SK-N-SH treated with all-trans-retinoic acid at 6 μM for 48 hours (cell line): ENCODE measurements around the gene ABCA13.

Experiments used
- ATAC-seq: fragments of 200-7000 bp; cut with Tn5 transposase; 3 replicates; pipeline ENCODE4 v1.9.1; 2020; ENCODE audit warnings: mild to moderate bottlenecking, moderate library complexity
- ARNTL ChIP-seq: fragments of 450-650 bp; formaldehyde crosslinking; IDR thresholded peaks from 2 replicates; pipeline ENCODE4 v1.5.0; 2020; ENCODE audit warnings: low read depth, mild to moderate bottlenecking, moderate library complexity, borderline replicate concordance
- BACH2 ChIP-seq: fragments of 250-450 bp; sonication (Bioruptor Pico); IDR thresholded peaks from 2 replicates; pipeline ENCODE4 v1.9.0; 2021; ENCODE audit warnings: mild to moderate bottlenecking, borderline replicate concordance
- CSDC2 ChIP-seq: fragments of 250-450 bp; sonication (Bioruptor Pico); IDR thresholded peaks from 2 replicates; pipeline ENCODE4 v1.5.0; 2020; ENCODE audit warnings: mild to moderate bottlenecking, moderate library complexity
- ESRRG ChIP-seq: fragments of 250-450 bp; sonication (Bioruptor Pico); IDR thresholded peaks from 2 replicates; pipeline ENCODE4 v1.6.1; 2021; ENCODE audit warnings: mild to moderate bottlenecking
- ISL1 ChIP-seq: fragments of 250-450 bp; sonication (Bioruptor Pico); IDR thresholded peaks from 2 replicates; pipeline ENCODE4 v2.1.2; 2022; ENCODE audit warnings: mild to moderate bottlenecking, moderate library complexity
- PPARA ChIP-seq: fragments of 250-450 bp; sonication (Bioruptor Pico); IDR thresholded peaks from 2 replicates; pipeline ENCODE4 v1.5.0; 2020; ENCODE audit warnings: mild to moderate bottlenecking, borderline replicate concordance
- RARB ChIP-seq: fragments of 250-450 bp; sonication (Bioruptor Pico); IDR thresholded peaks from 2 replicates; pipeline ENCODE4 v1.8.0; 2021; ENCODE audit warnings: mild to moderate bottlenecking, moderate library complexity
- SNAI2 ChIP-seq: fragments of 250-450 bp; sonication (Bioruptor Pico); IDR thresholded peaks from 2 replicates; pipeline ENCODE4 v1.5.0; 2020; ENCODE audit warnings: mild to moderate bottlenecking, moderate library complexity
- TCF4 ChIP-seq: fragments of 250-450 bp; sonication (Bioruptor Pico); IDR thresholded peaks from 2 replicates; pipeline ENCODE4 v1.8.0; 2021; ENCODE audit warnings: mild to moderate bottlenecking, moderate library complexity, borderline replicate concordance
- TOX ChIP-seq: fragments of 250-450 bp; sonication (Bioruptor Pico); IDR thresholded peaks from 2 replicates; pipeline ENCODE4 v1.8.0; 2021; ENCODE audit warnings: mild to moderate bottlenecking, moderate library complexity, borderline replicate concordance
- ZC3H10 ChIP-seq: fragments of 250-450 bp; sonication (Bioruptor Pico); IDR thresholded peaks from 2 replicates; pipeline ENCODE4 v1.5.1; 2021; ENCODE audit warnings: mild to moderate bottlenecking, moderate library complexity
- ZFP3 ChIP-seq: fragments of 250-450 bp; sonication (Bioruptor Pico); IDR thresholded peaks from 2 replicates; pipeline ENCODE4 v1.5.0; 2020; ENCODE audit warnings: mild to moderate bottlenecking, moderate library complexity
- ZFP30 ChIP-seq: fragments of 450-650 bp; formaldehyde crosslinking; IDR thresholded peaks from 2 replicates; pipeline ENCODE4 v1.5.0; 2022; ENCODE audit warnings: mild to moderate bottlenecking, moderate library complexity
- ZNF565 ChIP-seq: fragments of 450-650 bp; formaldehyde crosslinking; conservative IDR thresholded peaks from 2 replicates; pipeline ENCODE4 v1.5.0; 2020; ENCODE audit warnings: low read depth, mild to moderate bottlenecking, moderate library complexity
- ZNF70 ChIP-seq: fragments of 450-650 bp; formaldehyde crosslinking; IDR thresholded peaks from 2 replicates; pipeline ENCODE4 v1.5.0; 2020; ENCODE audit warnings: mild to moderate bottlenecking, moderate library complexity
- ZNF8 ChIP-seq: fragments of 450-650 bp; formaldehyde crosslinking; IDR thresholded peaks from 2 replicates; pipeline ENCODE4 v1.5.0; 2020; ENCODE audit warnings: mild to moderate bottlenecking, moderate library complexity
- TF ChIP-seq, protein P1 (sequence below): fragments of 250-450 bp; sonication (Bioruptor Pico); IDR thresholded peaks from 2 replicates; pipeline ENCODE4 v1.8.0; 2021; ENCODE audit warnings: low read depth, mild to moderate bottlenecking, moderate library complexity, borderline replicate concordance
- TF ChIP-seq, protein P2 (sequence below): fragments of 250-450 bp; sonication (Bioruptor Pico); IDR thresholded peaks from 2 replicates; pipeline ENCODE4 v1.5.1; 2020; ENCODE audit warnings: low read depth, mild to moderate bottlenecking, moderate library complexity
- TF ChIP-seq, protein P3 (sequence below): fragments of 250-450 bp; sonication (Bioruptor Pico); IDR thresholded peaks from 2 replicates; pipeline ENCODE4 v1.5.1; 2021; ENCODE audit warnings: mild to moderate bottlenecking, moderate library complexity
- TF ChIP-seq, protein P4 (sequence below): fragments of 250-450 bp; sonication (Bioruptor Pico); IDR thresholded peaks from 2 replicates; pipeline ENCODE4 v1.8.0; 2020; ENCODE audit warnings: mild to moderate bottlenecking, moderate library complexity, borderline replicate concordance
- TF ChIP-seq, protein P5 (sequence below): fragments of 250-450 bp; sonication (Bioruptor Pico); IDR thresholded peaks from 2 replicates; pipeline ENCODE4 v1.5.0; 2020; ENCODE audit warnings: mild to moderate bottlenecking, moderate library complexity

Gene ABCA13

DNA sequence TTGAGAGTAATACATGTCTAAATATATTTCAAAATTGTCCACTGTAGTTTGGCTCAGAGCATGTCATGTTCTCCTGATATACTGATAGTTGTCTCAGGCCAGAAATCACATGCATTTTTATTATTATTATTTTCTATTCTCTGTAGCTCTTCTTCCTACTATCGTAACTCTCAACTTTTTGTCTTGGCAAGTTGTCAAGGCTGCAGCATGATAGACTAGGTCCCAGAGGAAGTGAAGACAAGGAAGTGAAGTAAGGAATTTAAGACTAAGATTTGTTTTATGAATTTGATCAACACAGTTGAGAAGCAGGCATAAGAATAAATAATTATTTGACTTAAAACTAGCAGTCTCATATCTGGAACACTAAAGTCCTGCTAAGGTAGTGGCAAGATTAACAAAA, 369.5 kb downstream of the ABCA13 start:
- TF ChIP-seq, protein P1, sequence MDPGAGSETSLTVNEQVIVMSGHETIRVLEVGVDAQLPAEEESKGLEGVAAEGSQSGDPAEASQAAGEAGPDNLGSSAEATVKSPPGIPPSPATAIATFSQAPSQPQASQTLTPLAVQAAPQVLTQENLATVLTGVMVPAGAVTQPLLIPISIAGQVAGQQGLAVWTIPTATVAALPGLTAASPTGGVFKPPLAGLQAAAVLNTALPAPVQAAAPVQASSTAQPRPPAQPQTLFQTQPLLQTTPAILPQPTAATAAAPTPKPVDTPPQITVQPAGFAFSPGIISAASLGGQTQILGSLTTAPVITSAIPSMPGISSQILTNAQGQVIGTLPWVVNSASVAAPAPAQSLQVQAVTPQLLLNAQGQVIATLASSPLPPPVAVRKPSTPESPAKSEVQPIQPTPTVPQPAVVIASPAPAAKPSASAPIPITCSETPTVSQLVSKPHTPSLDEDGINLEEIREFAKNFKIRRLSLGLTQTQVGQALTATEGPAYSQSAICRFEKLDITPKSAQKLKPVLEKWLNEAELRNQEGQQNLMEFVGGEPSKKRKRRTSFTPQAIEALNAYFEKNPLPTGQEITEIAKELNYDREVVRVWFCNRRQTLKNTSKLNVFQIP: no peak
- TF ChIP-seq TOX (CRISPR knock-in tag) (no peak), ZNF70 (CRISPR knock-in tag) (no peak), PPARA (CRISPR knock-in tag) (no peak), ARNTL (CRISPR knock-in tag) (no peak), ESRRG (CRISPR knock-in tag) (no peak), ZFP3 (CRISPR knock-in tag) (no peak), SNAI2 (no peak), ZNF8 (CRISPR knock-in tag) (no peak), TCF4 (CRISPR knock-in tag) (no peak), CSDC2 (no peak), BACH2 (CRISPR knock-in tag) (no peak), RARB (CRISPR knock-in tag) (no peak), ZNF565 (no peak), ZC3H10 (CRISPR knock-in tag) (no peak)
- TF ChIP-seq, protein P2, sequence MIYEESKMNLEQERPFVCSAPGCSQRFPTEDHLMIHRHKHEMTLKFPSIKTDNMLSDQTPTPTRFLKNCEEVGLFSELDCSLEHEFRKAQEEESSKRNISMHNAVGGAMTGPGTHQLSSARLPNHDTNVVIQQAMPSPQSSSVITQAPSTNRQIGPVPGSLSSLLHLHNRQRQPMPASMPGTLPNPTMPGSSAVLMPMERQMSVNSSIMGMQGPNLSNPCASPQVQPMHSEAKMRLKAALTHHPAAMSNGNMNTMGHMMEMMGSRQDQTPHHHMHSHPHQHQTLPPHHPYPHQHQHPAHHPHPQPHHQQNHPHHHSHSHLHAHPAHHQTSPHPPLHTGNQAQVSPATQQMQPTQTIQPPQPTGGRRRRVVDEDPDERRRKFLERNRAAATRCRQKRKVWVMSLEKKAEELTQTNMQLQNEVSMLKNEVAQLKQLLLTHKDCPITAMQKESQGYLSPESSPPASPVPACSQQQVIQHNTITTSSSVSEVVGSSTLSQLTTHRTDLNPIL (CRISPR knock-in tag): no peak
- TF ChIP-seq, protein P3, sequence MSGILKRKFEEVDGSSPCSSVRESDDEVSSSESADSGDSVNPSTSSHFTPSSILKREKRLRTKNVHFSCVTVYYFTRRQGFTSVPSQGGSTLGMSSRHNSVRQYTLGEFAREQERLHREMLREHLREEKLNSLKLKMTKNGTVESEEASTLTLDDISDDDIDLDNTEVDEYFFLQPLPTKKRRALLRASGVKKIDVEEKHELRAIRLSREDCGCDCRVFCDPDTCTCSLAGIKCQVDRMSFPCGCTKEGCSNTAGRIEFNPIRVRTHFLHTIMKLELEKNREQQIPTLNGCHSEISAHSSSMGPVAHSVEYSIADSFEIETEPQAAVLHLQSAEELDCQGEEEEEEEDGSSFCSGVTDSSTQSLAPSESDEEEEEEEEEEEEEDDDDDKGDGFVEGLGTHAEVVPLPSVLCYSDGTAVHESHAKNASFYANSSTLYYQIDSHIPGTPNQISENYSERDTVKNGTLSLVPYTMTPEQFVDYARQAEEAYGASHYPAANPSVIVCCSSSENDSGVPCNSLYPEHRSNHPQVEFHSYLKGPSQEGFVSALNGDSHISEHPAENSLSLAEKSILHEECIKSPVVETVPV (CRISPR knock-in tag): no peak
- TF ChIP-seq, protein P4, sequence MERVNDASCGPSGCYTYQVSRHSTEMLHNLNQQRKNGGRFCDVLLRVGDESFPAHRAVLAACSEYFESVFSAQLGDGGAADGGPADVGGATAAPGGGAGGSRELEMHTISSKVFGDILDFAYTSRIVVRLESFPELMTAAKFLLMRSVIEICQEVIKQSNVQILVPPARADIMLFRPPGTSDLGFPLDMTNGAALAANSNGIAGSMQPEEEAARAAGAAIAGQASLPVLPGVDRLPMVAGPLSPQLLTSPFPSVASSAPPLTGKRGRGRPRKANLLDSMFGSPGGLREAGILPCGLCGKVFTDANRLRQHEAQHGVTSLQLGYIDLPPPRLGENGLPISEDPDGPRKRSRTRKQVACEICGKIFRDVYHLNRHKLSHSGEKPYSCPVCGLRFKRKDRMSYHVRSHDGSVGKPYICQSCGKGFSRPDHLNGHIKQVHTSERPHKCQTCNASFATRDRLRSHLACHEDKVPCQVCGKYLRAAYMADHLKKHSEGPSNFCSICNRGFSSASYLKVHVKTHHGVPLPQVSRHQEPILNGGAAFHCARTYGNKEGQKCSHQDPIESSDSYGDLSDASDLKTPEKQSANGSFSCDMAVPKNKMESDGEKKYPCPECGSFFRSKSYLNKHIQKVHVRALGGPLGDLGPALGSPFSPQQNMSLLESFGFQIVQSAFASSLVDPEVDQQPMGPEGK (CRISPR knock-in tag): no peak
- TF ChIP-seq, protein P5, sequence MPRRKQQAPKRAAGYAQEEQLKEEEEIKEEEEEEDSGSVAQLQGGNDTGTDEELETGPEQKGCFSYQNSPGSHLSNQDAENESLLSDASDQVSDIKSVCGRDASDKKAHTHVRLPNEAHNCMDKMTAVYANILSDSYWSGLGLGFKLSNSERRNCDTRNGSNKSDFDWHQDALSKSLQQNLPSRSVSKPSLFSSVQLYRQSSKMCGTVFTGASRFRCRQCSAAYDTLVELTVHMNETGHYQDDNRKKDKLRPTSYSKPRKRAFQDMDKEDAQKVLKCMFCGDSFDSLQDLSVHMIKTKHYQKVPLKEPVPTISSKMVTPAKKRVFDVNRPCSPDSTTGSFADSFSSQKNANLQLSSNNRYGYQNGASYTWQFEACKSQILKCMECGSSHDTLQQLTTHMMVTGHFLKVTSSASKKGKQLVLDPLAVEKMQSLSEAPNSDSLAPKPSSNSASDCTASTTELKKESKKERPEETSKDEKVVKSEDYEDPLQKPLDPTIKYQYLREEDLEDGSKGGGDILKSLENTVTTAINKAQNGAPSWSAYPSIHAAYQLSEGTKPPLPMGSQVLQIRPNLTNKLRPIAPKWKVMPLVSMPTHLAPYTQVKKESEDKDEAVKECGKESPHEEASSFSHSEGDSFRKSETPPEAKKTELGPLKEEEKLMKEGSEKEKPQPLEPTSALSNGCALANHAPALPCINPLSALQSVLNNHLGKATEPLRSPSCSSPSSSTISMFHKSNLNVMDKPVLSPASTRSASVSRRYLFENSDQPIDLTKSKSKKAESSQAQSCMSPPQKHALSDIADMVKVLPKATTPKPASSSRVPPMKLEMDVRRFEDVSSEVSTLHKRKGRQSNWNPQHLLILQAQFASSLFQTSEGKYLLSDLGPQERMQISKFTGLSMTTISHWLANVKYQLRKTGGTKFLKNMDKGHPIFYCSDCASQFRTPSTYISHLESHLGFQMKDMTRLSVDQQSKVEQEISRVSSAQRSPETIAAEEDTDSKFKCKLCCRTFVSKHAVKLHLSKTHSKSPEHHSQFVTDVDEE (CRISPR knock-in tag): no peak
- no peak for ATAC-seq

DNA sequence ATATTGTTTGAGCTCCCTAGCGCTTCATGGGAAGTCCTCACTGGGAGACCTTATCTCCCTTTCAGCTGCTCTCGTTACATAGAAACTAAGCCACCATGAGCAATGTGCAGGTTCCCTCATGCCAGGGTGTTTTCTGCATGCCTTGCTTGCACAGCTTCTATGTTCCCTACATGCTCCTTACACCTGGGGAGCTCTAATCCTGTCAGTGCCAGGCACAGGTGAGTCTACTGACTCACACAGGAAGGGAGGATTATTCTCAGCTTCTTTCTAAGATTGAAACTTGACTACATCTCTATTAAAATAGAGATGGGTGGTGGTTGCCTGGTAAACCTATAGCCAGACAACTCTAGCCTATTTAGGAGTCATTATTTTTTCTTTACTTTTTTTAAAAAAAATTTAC, 377.4 kb downstream of the ABCA13 start:
- TF ChIP-seq TOX (CRISPR knock-in tag) (no peak), ZNF565 (no peak), SNAI2 (no peak), ZFP3 (CRISPR knock-in tag) (no peak), ARNTL (CRISPR knock-in tag) (no peak), TCF4 (CRISPR knock-in tag) (no peak), ZNF8 (CRISPR knock-in tag) (no peak), PPARA (CRISPR knock-in tag) (no peak), RARB (CRISPR knock-in tag) (no peak), ZFP30 (no peak), CSDC2 (no peak), ISL1 (CRISPR knock-in tag) (no peak)
- TF ChIP-seq, protein P5 (CRISPR knock-in tag): no peak
- TF ChIP-seq, protein P1: no peak
- ATAC-seq: no peak
